Measurements from ENCODE around the gene MAN1A1.
A peak's percentile ranks its signal among the peaks of the same experiment; 100 is the strongest.
"Not testable (repeated sequence)": the region's sequence is repeated elsewhere in the genome, so short reads cannot be mapped to it uniquely, and the experiment has no call there.

Gene MAN1A1

GRCh38 chr6:119163006-119163405, 186.6 kb downstream of the MAN1A1 start:
- DNase-seq = no peak

- no peak for DNase-seq
Observed at GRCh38 chr6:119162134-119162775, 187.3 kb downstream of the MAN1A1 start.

GRCh38 chr6:119161438-119161837, 188.1 kb downstream of the MAN1A1 start:
- DNase-seq = peak; percentile 69

- no peak for DNase-seq
Observed at GRCh38 chr6:119160911-119161310, 188.7 kb downstream of the MAN1A1 start.

- no peak for DNase-seq
Observed at GRCh38 chr6:119158057-119158848, 191.3 kb downstream of the MAN1A1 start.

- no peak for DNase-seq
Observed at GRCh38 chr6:119157506-119157815, 192.1 kb downstream of the MAN1A1 start.

- DNase-seq = no peak
Observed at GRCh38 chr6:119156757-119157505, 192.6 kb downstream of the MAN1A1 start.

- DNase-seq = not testable (repeated sequence)
Observed at GRCh38 chr6:119156082-119156481, 193.5 kb downstream of the MAN1A1 start.

- DNase-seq = no peak
Observed at GRCh38 chr6:119152187-119152586, 197.4 kb downstream of the MAN1A1 start.

- no peak for DNase-seq
Observed at GRCh38 chr6:119148825-119149525, 200.6 kb downstream of the MAN1A1 start.

- DNase-seq = peak; percentile 71
Observed at GRCh38 chr6:119148098-119148824, 201.3 kb downstream of the MAN1A1 start.

- DNase-seq = peak; percentile 43
Observed at GRCh38 chr6:119147101-119148053, 202.2 kb downstream of the MAN1A1 start.

GRCh38 chr6:119145111-119145510, 204.4 kb downstream of the MAN1A1 start:
- no peak for DNase-seq

GRCh38 chr6:119142637-119143036, 206.9 kb downstream of the MAN1A1 start:
- no peak for DNase-seq

- DNase-seq = no peak
Observed at GRCh38 chr6:119142041-119142440, 207.5 kb downstream of the MAN1A1 start.

GRCh38 chr6:119140196-119141140, 209.1 kb downstream of the MAN1A1 start:
- no peak for DNase-seq

GRCh38 chr6:119138906-119139541, 210.5 kb downstream of the MAN1A1 start:
- DNase-seq = no peak

- DNase-seq = no peak
Observed at GRCh38 chr6:119137194-119138072, 212.1 kb downstream of the MAN1A1 start.

- DNase-seq = no peak
Observed at GRCh38 chr6:119134752-119135151, 214.8 kb downstream of the MAN1A1 start.
